ENCODE data around the gene DVL3. TPM values are rescaled to one million over a fixed set of nuclear protein-coding genes. Genes with fewer than 3 reads are reported as not detected.

The DVL3 gene
- total RNA-seq, 3 donors from 2014 or later, result 35.7 to 40.2 (median 36.1) TPM

DNA sequence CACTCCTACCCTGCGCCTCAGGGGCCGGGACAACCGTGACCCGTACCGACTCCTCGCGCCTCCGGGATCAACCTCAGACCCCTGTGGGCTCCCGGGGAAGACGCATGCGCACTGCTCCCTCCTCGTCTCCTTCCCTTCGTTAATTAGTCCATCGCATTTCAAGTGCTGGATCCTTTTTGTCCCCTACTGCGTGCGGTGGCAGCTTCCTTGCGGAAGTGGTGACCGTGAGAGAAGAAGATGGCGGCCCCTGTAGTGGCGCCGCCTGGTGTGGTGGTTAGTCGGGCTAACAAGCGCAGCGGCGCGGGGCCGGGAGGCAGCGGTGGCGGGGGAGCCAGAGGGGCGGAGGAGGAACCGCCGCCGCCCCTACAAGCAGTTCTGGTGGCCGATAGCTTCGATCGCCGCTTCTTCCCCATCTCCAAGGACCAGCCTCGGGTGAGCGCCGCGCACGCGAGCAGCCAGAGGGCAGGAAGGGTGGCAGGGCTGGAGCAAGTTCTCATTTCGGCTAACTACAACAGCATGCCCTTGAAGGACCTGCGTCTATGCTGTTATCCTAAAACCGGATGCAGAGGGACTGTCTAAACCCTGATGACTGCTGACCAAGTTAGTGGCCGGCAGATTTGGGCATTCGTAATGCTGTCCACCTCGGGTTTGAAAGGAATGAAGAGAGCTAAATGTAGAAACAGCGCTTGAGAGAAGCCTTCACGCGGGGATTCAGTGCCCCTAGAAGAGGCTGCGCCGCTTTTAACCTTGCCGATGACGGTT, 19.8 kb upstream of the DVL3 start, which contains the start of gene EIF2B5:
EIF2B5 (plus strand) TSS at position 210 of the 762 bp plus-strand sequence; CDS start at position 238, 28 bp downstream.
- no peaks in the 10 kb centered on the region for H3K36me3 ChIP-seq
- intact Hi-C loops (cut with DNase I; ENCODE audit: low total_unique reads), result no loop called here
- peak; percentile 79 to 85 for DNase-seq (ENCODE audit: low spot score in 2 of 2)

GRCh38 chr3:184135911-184136260, 19.3 kb upstream of the DVL3 start:
- no peaks in the 10 kb centered on the region for H3K27me3 ChIP-seq
- TF ChIP-seq CTCF (IDR thresholded peaks at IDR 0.05) (no peak), POLR2A (IDR thresholded peaks at IDR 0.05) (no peak), POLR2AphosphoS5 (IDR thresholded peaks at IDR 0.05) (no peak)
- intact Hi-C loops (cut with DNase I; ENCODE audit: low total_unique reads), result no loop called here
- peak overlapping the region; percentile 88 to 96 for H3K27ac ChIP-seq
- peaks cover 0 to 7% of the 10 kb centered on the region in 2 donors for H3K4me1 ChIP-seq
- no peaks in the 10 kb centered on the region for H3K36me3 ChIP-seq
- H3K9me3 ChIP-seq, result no peaks in the 10 kb centered on the region
- peak overlapping the region; percentile 69 to 96 (median 82) for H3K4me3 ChIP-seq
- DNase-seq (ENCODE audit: low spot score in 2 of 2), result no peak

More for the DNA sequence above, 19.8 kb upstream of the DVL3 start, which contains the start of gene EIF2B5:
- Histone ChIP-seq H3K4me1 (peaks cover 0 to 7% of the 10 kb centered on the region in 2 donors), H3K27ac (peak within 1 kb of the TSS; percentile 88 to 96), H3K27me3 (no peaks in the 10 kb centered on the region), H3K4me3 (peak within 1 kb of the TSS; percentile 69 to 96 (median 82)), H3K9me3 (no peaks in the 10 kb centered on the region)
- TF ChIP-seq POLR2AphosphoS5 (IDR thresholded peaks at IDR 0.05) (peak; percentile 86 to 92 (median 92)), CTCF (IDR thresholded peaks at IDR 0.05) (peak in 2 of 3 donors; percentile 12 to 30), POLR2A (IDR thresholded peaks at IDR 0.05) (peak; percentile 67)

- no peaks in the 10 kb centered on the region for H3K27me3 ChIP-seq
Observed at GRCh38 chr3:184140436-184140835, 14.7 kb upstream of the DVL3 start.

GRCh38 chr3:184142199-184142598, 13.0 kb upstream of the DVL3 start:
- Histone ChIP-seq H3K4me3 (no peak overlapping the region), H3K9me3 (no peaks in the 10 kb centered on the region), H3K27me3 (no peaks in the 10 kb centered on the region), H3K4me1 (no peaks in the 10 kb centered on the region), H3K36me3 (peaks cover 7% of the 10 kb centered on the region), H3K27ac (no peak overlapping the region)
- intact Hi-C loops (cut with DNase I; ENCODE audit: low total_unique reads), result no loop called here
- TF ChIP-seq CTCF (IDR thresholded peaks at IDR 0.05) (no peak), POLR2A (IDR thresholded peaks at IDR 0.05) (no peak), POLR2AphosphoS5 (IDR thresholded peaks at IDR 0.05) (no peak)
- no peak for DNase-seq (ENCODE audit: low spot score in 2 of 2)

More at GRCh38 chr3:184140436-184140835, 14.7 kb upstream of the DVL3 start:
- Histone ChIP-seq H3K9me3 (no peaks in the 10 kb centered on the region), H3K27ac (no peak overlapping the region), H3K36me3 (peaks cover 7% of the 10 kb centered on the region), H3K4me3 (no peak overlapping the region), H3K4me1 (peaks cover 0 to 7% of the 10 kb centered on the region in 2 donors)
- DNase-seq (ENCODE audit: low spot score in 2 of 2), result no peak
- intact Hi-C loops (cut with DNase I; ENCODE audit: low total_unique reads), result no loop called here
- TF ChIP-seq POLR2AphosphoS5 (IDR thresholded peaks at IDR 0.05), result no peak
- no peak for TF ChIP-seq POLR2A (IDR thresholded peaks at IDR 0.05)
- TF ChIP-seq CTCF (IDR thresholded peaks at IDR 0.05), result no peak

DNA sequence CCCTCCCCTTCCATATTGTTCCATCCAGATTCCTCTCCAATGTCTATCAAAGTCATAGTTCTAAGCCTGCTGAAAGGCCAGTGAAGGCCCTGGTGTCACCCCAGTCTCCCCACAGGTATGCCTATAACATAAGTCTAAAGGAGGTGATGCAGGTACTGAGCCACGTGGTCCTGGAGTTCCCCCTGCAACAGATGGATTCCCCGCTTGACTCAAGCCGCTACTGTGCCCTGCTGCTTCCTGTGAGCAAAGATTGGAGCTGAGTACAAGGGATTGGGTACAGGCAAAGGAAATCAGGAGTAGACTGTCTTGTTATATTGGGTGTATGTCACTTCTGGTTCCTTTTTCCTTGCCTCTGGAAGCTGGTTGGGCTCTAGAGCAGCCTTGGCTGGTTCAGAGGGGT, 11.8 kb upstream of the DVL3 start:
- Histone ChIP-seq H3K4me3 (no peak overlapping the region), H3K27me3 (no peaks in the 10 kb centered on the region), H3K36me3 (peaks cover 7% of the 10 kb centered on the region), H3K9me3 (no peaks in the 10 kb centered on the region), H3K4me1 (no peaks in the 10 kb centered on the region), H3K27ac (peak overlapping the region in 1 of 2 donors; percentile 19)
- TF ChIP-seq POLR2AphosphoS5 (IDR thresholded peaks at IDR 0.05) (no peak), CTCF (IDR thresholded peaks at IDR 0.05) (no peak), POLR2A (IDR thresholded peaks at IDR 0.05) (no peak)
- intact Hi-C loops (cut with DNase I; ENCODE audit: low total_unique reads), result no loop called here
- DNase-seq (ENCODE audit: low spot score in 2 of 2), result no peak

All from breast epithelium (tissue), 4 donors.